ENCODE measurements around the gene NUDCD3.

GRCh38 chr7:44489955-44490350, 505 bp downstream of the NUDCD3 start:
- TF ChIP-seq POLR2A (IDR thresholded peaks at IDR 0.05) (no peak), CTCF (IDR thresholded peaks at IDR 0.05) (no peak), POLR2AphosphoS5 (IDR thresholded peaks at IDR 0.05) (no peak)
